Stimulated activated CD8-positive, alpha-beta memory T cell treated with anti-CD3 and anti-CD28 coated beads, Interleukin-12 subunit alpha, Interleukin-12 subunit beta, amount 100 ng/mL, for 24 hours (primary cell): ENCODE measurements around the gene EML6.
"Not testable (repeated sequence)": the region's sequence is repeated elsewhere in the genome, so short reads cannot be mapped to it uniquely, and the experiment has no call there.

Source experiments
- DNase-seq: peaks from one replicate; pipeline ENCODE4 v3.0.0-alpha.2; 2020; ENCODE audit errors: extremely low read depth

Gene EML6

DNA sequence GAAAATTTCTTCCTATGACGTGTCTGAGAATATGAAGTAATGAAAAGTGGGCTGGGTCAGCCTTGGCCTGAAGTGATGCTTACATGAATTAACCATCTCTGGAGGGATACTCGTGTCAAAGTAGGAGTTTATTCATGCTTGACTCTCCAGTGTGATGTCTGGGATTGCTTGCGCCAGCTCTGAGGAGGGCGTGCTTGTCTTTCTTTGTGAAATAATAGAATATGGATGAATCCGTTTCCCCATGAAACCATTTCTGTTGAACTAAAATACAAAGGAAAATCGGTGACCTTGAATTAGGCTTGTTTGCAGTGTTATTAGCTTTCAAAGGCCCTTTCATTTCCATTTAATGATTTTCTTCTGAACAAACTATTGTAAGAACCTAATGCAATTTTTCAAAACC lies 77.9 kb downstream of the EML6 start:
- DNase-seq: no peak

DNA sequence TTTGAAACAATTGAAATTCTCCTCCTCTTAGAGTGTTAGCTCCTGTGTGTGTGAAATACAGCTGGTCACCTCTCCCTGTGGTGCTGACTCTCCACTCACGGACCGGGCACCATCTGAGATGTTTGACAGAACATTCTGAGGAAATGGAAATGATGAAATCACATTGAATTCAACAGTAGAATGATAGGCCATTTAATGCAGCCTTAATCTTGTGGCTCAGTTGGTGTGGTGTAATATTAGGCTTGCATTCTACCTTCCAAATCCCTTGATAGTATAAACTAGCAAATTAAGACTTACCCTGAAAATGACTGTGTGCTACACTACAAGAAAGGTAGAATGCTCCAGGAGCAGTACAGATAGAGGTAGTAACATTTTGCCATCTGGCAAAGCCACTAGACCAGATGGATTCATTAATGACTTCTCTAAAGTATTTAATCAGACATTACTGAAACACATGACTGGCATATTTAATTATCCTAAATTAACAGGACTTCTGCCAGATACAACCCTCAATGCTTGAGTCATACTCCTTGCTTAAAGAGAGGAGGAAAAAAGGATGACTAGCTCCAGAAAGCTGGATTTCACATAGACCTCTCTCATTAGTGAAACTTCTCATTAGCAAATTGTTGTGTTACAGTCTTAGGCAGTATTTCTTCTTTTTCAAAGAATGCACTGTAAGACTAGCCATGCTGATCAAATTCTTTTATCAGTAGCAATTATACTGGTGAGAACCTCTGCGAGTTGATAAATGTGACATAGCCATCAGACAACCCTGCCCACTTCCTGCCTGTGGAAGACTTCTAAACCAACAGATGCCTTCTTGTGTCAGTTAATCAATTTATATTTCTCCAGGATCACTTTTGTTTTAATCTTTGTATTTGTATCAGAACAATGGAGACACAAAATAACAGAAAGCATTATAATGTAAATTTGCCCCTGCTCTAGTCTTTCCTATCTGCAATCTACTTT lies 80.6 kb downstream of the EML6 start:
- no peak for DNase-seq

DNA sequence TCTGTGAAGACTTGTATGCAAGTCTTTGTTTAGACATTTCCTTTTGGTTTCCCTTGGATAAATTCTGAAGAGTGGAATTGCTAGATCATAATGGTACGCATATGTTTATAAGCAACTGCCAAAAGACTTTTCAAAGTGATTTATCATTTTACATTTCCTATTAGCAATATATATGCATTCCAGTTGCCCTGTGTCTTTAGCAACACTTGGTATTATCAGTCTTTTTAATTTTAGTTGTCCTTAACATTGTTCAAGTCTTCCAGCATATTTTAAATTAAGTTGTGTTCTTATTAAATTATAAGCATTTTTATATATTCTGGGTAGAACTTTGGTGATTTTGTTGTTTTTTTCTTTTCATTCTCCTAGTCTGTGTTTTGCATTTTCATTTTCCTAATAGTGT lies 81.8 kb downstream of the EML6 start:
- DNase-seq: no peak

DNA sequence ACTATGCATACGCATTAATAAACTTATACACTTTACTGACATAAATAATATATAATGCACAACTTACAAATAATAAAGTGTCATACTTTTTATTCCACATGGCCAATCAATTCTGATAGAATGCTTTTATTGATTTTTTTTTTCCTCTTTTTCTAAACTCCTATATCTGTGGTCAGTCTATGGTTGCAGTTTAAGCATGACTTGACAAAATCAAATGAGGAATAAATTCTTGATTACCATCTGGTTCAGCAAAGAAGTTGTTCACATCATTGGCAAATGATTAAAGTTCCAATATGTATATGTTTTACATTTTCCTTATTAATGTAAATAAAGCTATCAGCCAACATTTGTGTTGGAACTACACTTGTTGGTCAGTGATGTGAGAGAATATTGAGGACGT lies 83.5 kb downstream of the EML6 start:
- DNase-seq: no peak

- DNase-seq: no peak
Measured at GRCh38 chr2:54808661-54809060, 85.2 kb downstream of the EML6 start.

- no peak for DNase-seq
Measured at GRCh38 chr2:54809819-54810218, 86.4 kb downstream of the EML6 start.

GRCh38 chr2:54810246-54810645 lies 86.8 kb downstream of the EML6 start:
- DNase-seq: no peak

DNA sequence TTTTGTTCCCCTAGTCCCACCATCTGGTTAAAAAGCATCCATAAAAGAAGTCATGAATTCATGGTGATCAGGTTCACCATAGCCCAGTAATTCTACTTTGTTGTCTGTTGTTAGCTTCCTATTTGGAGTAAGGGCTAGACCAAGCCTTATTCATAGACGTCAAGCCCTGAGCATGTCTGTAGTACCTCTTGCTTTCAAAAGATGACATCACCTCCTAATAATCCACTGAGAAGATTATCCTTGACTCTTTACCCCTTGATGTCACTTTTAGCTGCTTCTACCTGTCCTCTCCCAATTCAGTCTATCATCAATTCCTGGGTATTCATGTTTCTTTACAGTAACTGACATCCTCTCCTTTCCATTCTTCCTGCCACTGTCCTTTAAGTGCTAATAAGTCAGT lies 90.1 kb downstream of the EML6 start:
- no peak for DNase-seq

DNA sequence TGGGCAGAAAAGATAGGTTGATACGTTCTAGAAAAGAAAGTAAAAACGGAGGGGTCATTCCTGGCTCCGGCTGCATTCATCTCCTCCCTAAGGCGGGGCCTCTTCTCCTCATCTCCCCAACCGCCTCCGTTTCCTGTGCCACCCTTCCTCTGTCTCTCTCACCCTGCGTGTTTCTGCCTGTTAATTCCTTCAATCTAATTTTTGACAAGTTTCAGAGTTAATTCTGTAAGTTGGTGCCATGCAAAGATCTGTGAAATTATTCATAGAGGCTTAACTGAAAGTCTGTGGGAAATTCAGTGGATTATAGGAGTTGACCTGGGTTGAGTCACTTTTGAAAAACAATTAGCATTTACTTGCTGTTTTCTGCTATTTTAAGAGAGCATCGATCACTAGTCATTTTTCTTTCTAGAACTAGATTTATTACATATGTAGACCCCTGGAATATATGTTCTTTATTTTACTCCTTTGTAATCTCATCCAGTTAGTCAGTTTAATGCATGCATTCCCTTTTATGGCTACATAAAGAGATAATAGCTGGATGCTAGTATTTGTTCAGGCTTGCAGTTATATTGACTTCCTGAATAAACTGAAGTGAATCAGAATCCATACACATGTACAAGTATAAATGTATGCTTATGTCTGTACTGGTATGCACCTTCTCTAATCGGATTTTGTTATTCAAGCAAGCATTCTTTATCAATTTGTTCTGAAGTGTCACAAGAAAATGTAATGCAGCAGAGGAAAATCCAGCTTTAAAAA lies 91.1 kb downstream of the EML6 start:
- no peak for DNase-seq

GRCh38 chr2:54815148-54815539 lies 91.7 kb downstream of the EML6 start:
- no peak for DNase-seq

- DNase-seq: no peak
Measured at GRCh38 chr2:54818226-54818625, 94.8 kb downstream of the EML6 start.

DNA sequence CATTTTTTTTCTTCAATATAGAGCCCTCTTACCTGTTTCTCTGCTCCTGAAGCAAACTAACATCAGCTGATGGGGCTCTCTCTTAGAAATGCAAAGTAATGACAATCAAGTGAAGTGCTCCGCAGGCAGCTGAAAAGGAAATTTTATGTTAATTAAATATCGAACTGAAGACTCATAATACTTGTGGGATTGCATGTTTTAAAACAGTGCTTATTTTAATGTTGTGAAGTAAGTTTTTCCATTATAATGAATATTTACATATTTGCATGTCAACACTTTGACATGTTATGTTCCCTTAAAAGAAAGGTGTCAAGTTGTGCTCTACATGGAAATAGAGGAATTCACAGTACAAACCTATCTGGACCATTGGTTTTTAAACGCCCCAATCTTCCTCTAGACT lies 97.1 kb downstream of the EML6 start:
- DNase-seq: no peak

DNA sequence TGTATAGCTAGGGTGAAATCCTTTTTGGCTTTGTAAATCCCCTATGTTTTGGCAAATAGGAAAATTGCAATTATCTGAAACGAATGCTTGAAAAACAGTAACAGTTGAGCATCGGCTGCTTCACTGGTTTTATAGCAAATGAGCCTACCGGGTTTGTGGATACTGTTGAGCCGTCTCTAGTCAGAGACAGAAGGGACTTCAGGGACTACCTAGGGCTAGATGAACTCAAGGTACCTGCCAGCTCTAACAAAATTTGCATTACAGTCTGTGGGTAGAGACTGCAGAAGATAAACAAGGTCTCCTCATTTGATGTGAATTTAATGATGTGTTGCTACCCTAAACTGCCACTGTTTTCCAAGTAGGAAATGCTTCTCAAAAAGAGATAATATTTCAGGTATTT lies 101.1 kb downstream of the EML6 start:
- no peak for DNase-seq

GRCh38 chr2:54830546-54830945 lies 107.1 kb downstream of the EML6 start:
- DNase-seq: no peak

DNA sequence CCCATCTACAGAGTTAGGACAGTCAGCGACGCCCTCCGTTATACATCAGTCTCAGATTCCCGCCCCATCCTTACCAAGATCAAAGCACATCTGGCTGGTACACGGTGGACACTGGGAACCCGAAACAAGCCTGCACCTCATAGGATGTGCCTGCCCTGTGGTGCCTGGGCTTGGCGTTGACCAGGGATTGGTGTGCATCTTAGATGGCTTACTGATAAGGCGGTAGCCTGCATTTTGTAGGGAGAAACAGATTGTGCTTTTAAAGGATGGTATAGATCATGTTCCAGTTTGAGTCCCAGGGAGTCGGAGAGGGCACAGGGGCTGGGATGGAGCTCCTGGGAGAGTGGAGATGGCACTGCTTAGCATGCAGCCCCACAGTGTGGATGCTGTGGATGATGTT lies 108.0 kb downstream of the EML6 start:
- DNase-seq: no peak

DNA sequence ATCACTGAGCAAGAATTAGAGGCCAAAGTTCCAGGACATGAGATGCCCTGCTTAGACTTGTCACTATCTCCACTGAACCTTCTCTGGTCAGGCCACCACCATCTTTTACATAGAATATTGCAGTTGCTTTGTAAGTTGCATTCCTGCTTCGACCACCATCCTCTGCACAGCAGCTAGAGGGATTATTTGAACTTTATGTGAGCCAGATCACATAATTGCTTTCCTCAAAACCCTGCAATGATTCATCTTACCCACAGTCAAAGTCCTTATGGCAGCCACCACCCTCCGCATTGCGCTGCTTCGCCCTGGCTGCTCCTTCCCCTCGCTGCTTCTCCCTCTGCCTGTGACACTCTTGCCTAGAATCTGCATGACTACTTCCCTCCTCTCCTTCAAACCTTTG lies 111.3 kb downstream of the EML6 start:
- DNase-seq: no peak

GRCh38 chr2:54836477-54836876 lies 113.0 kb downstream of the EML6 start:
- no peak for DNase-seq

- no peak for DNase-seq
Measured at GRCh38 chr2:54838585-54839035, 115.1 kb downstream of the EML6 start.

DNA sequence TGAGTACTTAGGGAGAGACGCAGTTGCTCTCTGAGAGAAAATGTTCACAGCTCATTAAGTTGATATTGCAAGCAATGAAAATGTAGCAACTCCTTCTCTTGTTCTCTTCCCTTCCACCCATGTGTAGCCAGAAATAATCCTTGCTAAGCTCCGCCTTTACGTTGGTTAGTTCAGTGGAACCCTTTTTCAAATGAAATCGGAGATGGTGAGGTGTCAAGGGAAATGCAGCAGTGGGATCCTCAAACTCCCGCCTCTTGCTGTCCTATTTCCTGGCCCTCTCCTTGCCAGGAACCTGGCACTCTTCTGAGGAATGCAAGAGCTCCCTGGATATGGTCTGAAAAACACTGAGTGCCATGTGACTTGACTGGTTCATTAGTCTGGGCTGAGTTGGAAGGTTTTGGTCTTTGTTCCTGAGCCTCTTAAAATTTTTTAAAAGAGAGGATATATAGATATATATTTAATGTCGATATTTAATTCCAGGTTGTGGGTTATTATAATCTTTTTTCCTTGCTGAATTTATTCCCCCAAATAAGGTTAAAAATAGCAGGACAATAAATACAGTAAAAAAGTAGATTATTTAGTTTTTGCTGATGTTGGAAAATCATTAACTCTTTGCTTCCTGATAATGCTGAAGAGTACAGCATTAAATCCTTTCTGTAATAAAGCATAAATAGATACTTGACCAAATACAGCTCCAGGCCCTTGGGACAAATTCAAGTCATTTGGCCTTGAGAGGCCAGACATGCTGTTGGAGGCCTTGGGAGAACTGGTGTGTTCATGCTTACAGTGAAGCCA lies 116.2 kb downstream of the EML6 start:
- no peak for DNase-seq

DNA sequence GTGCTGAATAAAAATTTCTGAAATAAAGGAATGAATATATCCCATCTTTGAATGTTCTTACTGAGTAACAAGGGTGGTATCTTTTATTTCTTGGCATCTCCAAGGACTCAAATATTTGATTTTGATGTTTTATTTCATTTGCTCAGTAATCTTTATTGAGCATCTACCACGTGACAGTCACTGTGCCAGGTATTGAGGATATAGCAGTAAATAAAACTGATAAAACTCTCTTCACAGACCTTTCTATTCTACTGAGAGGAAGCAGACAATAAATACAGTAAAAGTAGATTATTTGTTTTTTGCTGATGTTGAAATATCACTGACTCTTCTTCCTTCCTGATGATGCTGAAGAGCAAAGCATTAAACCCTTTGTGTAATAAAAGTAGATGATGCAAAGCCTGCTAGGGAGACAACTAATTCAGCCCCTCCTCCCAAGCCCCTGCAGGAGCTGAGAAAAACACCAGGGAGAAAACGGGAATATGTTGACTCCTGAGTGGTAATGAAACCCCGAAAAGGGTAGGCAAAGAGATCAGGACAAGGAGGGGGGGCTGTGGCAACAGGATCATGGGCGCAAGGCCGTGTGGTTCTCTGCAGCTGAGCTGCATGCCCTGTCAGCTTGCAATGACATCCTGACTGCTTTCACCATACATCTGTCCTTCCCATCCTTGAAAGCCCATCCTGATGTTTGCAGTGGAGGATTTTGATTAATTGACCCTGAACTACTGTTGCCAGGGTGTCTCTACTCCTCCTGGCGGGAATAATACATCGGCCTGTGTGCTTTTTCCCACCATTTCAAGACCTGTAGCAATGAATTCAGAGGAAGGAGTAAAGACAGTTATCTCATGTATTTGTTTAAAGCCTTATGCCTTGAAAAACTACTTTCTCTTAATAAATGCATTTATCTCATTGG lies 117.4 kb downstream of the EML6 start:
- DNase-seq: no peak

DNA sequence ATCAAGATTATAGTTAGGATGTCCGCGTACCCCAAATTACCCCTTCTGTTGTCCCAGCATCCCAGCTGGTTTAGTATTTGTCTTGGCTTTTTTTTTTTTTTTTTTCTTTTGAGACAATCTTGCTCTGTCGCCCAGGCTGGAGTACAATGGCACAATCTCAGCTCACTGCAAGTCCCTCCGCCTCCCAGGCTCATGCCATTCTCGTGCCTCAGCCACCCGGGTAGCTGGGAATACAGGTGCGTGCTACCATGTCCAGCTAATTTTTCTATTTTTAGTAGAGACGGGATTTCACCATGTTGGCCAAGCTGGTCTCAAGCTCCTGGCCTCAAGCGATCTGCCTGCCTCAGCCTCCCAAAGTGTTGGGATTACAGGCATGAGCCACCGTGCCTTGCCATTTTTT lies 118.0 kb downstream of the EML6 start:
- DNase-seq: not testable (repeated sequence)
